ENCODE results near the gene WBP1. TPM values are rescaled to one million over a fixed set of nuclear protein-coding genes. Genes with fewer than 3 reads are reported as not detected.

The WBP1 gene
- total and polyA plus RNA-seq, 2 donors from 2014 or later: 83.9 to 150 TPM

DNA sequence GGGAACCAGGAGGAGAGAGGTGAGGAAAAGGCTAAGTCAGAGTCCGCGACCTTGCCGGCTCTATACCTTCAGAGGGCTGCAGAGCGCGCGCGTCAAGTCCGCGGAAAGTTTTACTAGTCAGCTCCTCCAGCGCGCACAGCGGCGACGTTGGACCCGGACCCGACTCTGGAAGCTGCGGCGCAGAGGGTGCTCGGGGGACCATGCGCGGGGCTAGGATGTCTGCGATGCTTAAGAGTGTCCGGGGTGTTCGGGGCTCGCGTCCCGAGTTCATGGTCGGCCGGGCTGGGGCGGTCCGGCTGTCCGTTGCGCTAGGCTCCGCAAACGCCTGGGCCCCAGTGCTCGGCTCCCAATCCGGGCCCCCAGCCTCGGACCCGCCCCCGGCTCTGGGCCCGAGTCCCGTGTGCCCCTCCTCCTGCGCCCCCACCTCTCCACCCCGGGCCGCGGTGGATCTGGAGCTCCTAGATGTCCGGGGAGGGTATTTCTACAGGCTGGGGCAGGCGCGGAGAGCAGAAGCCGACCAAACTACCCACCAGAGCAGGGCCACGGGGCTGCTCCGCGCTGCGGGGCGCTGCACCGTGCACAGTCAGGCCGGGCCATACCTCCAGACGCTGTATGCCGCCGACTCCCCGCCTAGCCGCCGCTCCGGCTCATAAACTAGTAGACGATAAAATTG is 41.2 kb downstream of the WBP1 start, which contains the start of gene LBX2:
LBX2 (minus strand) TSS at position 337 of the 673 bp plus-strand sequence; CDS start at position 271, 66 bp downstream.
- DNase-seq (peak; percentile 78 to 83 (median 81)), FAIRE-seq (no peak)
- intact Hi-C loops (cut with DNase I): no loop called here
- Histone ChIP-seq H3K27me3 (ENCODE audit: control insufficient read depth, insufficient read depth, low read length) (peaks cover 12% of the 10 kb centered on the region), H3K27ac (ENCODE audit: low read depth in 2 of 2, low read length in 2 of 2) (no peak within 1 kb of the TSS), H3K9me3 (ENCODE audit: control insufficient read depth in 2 of 3, insufficient read depth in 1 of 3, low read length in 3 of 3) (no peaks in the 10 kb centered on the region), H3K36me3 (ENCODE audit: control insufficient read depth in 2 of 3, insufficient read depth in 3 of 3, low read length in 3 of 3) (no peaks in the 10 kb centered on the region), H3K9ac (ENCODE audit: low read length in 3 of 3) (no peak within 1 kb of the TSS), H3K4me1 (ENCODE audit: control insufficient read depth in 2 of 3, insufficient read depth in 2 of 3, low read depth in 1 of 3, low read length in 3 of 3) (peaks cover 0 to 22% (median 10%) of the 10 kb centered on the region in 3 donors), H3K4me3 (ENCODE audit: low read length in 3 of 3) (peak within 1 kb of the TSS; percentile 6 to 35 (median 23))
- TF ChIP-seq, protein P1, sequence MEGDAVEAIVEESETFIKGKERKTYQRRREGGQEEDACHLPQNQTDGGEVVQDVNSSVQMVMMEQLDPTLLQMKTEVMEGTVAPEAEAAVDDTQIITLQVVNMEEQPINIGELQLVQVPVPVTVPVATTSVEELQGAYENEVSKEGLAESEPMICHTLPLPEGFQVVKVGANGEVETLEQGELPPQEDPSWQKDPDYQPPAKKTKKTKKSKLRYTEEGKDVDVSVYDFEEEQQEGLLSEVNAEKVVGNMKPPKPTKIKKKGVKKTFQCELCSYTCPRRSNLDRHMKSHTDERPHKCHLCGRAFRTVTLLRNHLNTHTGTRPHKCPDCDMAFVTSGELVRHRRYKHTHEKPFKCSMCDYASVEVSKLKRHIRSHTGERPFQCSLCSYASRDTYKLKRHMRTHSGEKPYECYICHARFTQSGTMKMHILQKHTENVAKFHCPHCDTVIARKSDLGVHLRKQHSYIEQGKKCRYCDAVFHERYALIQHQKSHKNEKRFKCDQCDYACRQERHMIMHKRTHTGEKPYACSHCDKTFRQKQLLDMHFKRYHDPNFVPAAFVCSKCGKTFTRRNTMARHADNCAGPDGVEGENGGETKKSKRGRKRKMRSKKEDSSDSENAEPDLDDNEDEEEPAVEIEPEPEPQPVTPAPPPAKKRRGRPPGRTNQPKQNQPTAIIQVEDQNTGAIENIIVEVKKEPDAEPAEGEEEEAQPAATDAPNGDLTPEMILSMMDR (IDR thresholded peaks at IDR 0.05; ENCODE audit: borderline replicate concordance, extremely low read depth, insufficient read depth): no peak

DNA sequence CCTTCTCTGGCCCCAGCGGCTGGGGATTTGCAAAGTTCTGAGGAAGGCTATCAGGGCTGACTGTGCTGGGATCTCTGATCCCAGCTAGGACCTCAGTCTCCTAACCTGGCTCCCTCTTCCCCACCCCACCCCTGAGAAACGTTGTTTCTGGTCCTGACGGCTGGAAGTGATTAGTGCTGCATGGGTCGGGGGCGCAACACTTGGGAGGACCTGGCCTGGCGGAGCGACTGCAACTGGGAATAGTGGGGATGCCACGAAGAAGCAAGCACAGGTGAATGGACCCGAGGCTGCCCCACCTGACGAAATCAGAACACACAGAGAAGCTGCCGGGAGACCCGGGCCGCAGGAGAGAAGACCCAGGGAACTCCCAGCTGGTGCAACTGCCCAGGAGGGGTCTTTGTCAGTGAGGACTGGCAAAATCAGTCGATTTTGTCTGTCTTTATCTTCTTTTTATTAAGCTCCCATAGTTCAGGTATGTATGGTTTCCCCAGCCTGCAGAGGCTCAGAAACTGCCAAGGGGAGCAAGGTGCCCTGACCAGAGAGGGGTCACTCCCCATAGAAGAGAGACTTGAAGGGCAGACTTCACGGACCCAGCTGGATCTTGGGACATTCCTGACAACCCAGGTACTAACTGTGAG is 41.8 kb downstream of the WBP1 start:
- DNase-seq (peak in 1 of 5 donors; percentile 60), FAIRE-seq (no peak)
- H3K27ac ChIP-seq (ENCODE audit: low read depth in 2 of 2, low read length in 2 of 2): no peak overlapping the region
- no peak overlapping the region for H3K4me3 ChIP-seq (ENCODE audit: low read length in 3 of 3)
- peaks cover 0 to 6% (median 0%) of the 10 kb centered on the region in 3 donors for H3K36me3 ChIP-seq (ENCODE audit: control insufficient read depth in 2 of 3, insufficient read depth in 3 of 3, low read length in 3 of 3)
- H3K9ac ChIP-seq (ENCODE audit: low read length in 3 of 3): no peak overlapping the region
- TF ChIP-seq, protein P1 (IDR thresholded peaks at IDR 0.05; ENCODE audit: borderline replicate concordance, extremely low read depth, insufficient read depth): no peak
- peaks cover 0 to 22% (median 10%) of the 10 kb centered on the region in 3 donors for H3K4me1 ChIP-seq (ENCODE audit: control insufficient read depth in 2 of 3, insufficient read depth in 2 of 3, low read depth in 1 of 3, low read length in 3 of 3)
- H3K27me3 ChIP-seq (ENCODE audit: control insufficient read depth, insufficient read depth, low read length): peaks cover 12% of the 10 kb centered on the region
- intact Hi-C loops (cut with DNase I): no loop called here
- H3K9me3 ChIP-seq (ENCODE audit: control insufficient read depth in 2 of 3, insufficient read depth in 1 of 3, low read length in 3 of 3): no peaks in the 10 kb centered on the region

DNA sequence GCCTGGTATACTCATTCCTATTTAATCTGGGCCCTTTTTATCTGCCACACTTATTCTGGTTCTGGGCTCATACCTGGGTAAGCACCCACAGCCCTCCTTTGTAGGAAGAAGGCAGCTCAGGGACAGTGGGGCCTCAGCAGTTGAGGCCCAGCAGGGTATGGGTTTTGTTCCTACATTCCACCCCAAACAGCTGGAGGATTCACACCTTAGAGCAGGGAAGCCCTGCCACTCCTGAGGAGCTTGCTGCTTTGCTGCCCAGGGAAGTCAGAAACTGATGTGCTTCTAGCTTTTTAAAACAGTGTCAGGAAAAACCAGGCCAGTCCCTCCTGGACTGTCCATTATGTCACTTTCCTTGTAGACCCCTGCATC is 42.3 kb downstream of the WBP1 start:
- no peak overlapping the region for H3K27ac ChIP-seq (ENCODE audit: low read depth in 2 of 2, low read length in 2 of 2)
- intact Hi-C loops (cut with DNase I): no loop called here
- FAIRE-seq (no peak), DNase-seq (no peak)
- H3K9me3 ChIP-seq (ENCODE audit: control insufficient read depth in 2 of 3, insufficient read depth in 1 of 3, low read length in 3 of 3): no peaks in the 10 kb centered on the region
- peaks cover 3 to 11% (median 5%) of the 10 kb centered on the region in 3 donors for H3K36me3 ChIP-seq (ENCODE audit: control insufficient read depth in 2 of 3, insufficient read depth in 3 of 3, low read length in 3 of 3)
- peaks cover 0 to 26% (median 11%) of the 10 kb centered on the region in 3 donors for H3K4me1 ChIP-seq (ENCODE audit: control insufficient read depth in 2 of 3, insufficient read depth in 2 of 3, low read depth in 1 of 3, low read length in 3 of 3)
- peaks cover 12% of the 10 kb centered on the region for H3K27me3 ChIP-seq (ENCODE audit: control insufficient read depth, insufficient read depth, low read length)
- no peak overlapping the region for H3K4me3 ChIP-seq (ENCODE audit: low read length in 3 of 3)
- no peak overlapping the region for H3K9ac ChIP-seq (ENCODE audit: low read length in 3 of 3)
- TF ChIP-seq, protein P1 (IDR thresholded peaks at IDR 0.05; ENCODE audit: borderline replicate concordance, extremely low read depth, insufficient read depth): no peak

Data from kidney (tissue), 14 donors.